NCI-H187 treated with DMSO at 0.1 percent for 48 hours (cell line): ENCODE data around the gene KANSL3.
"Not testable (repeated sequence)": the region's sequence is repeated elsewhere in the genome, so short reads cannot be mapped to it uniquely, and the experiment has no call there.

Experiments used
- DNase-seq: peaks from one replicate; lab custom pipeline; 2025; lab: John Stamatoyannopoulos, UW

The KANSL3 gene

GRCh38 chr2:96654791-96655190 lies 16.7 kb upstream of the KANSL3 start:
- not testable (repeated sequence) for DNase-seq

GRCh38 chr2:96651793-96652192 lies 13.7 kb upstream of the KANSL3 start:
- no peak for DNase-seq

- DNase-seq = no peak
Measured at GRCh38 chr2:96649342-96649741, 11.2 kb upstream of the KANSL3 start.

- DNase-seq = no peak
Measured at GRCh38 chr2:96648306-96648930, 10.3 kb upstream of the KANSL3 start.

- DNase-seq = no peak
Measured at GRCh38 chr2:96647681-96648080, 9.6 kb upstream of the KANSL3 start.

GRCh38 chr2:96642564-96643360 lies 4.7 kb upstream of the KANSL3 start, which contains the start of gene FER1L5:
Gene FER1L5 (plus strand): TSS chr2:96642764. CDS start chr2:96642837, 73 bp downstream.
- no peak for DNase-seq

GRCh38 chr2:96637385-96638143 lies 548 bp downstream of the KANSL3 start:
- DNase-seq = no peak

GRCh38 chr2:96636551-96637171 lies 1.5 kb downstream of the KANSL3 start:
- DNase-seq = no peak

- DNase-seq = no peak
Measured at GRCh38 chr2:96633641-96634040, 4.5 kb downstream of the KANSL3 start.

GRCh38 chr2:96631804-96632435 lies 6.2 kb downstream of the KANSL3 start:
- DNase-seq = no peak

GRCh38 chr2:96626553-96626942 lies 11.6 kb downstream of the KANSL3 start:
- DNase-seq = no peak

GRCh38 chr2:96625571-96626552 lies 12.2 kb downstream of the KANSL3 start:
- DNase-seq = no peak

GRCh38 chr2:96623116-96623515 lies 15.0 kb downstream of the KANSL3 start:
- no peak for DNase-seq

- no peak for DNase-seq
Measured at GRCh38 chr2:96622544-96622943, 15.6 kb downstream of the KANSL3 start.

- no peak for DNase-seq
Measured at GRCh38 chr2:96618596-96619283, 19.4 kb downstream of the KANSL3 start.

GRCh38 chr2:96617012-96617411 lies 21.1 kb downstream of the KANSL3 start:
- DNase-seq = no peak

- DNase-seq = no peak
Measured at GRCh38 chr2:96616535-96616934, 21.6 kb downstream of the KANSL3 start.

GRCh38 chr2:96616128-96616527 lies 22.0 kb downstream of the KANSL3 start:
- no peak for DNase-seq

- DNase-seq = no peak
Measured at GRCh38 chr2:96608469-96609455, 29.4 kb downstream of the KANSL3 start.
